Esophagus muscularis mucosa (tissue), 3 donors: ENCODE results near the gene ARL4C.

ENCODE experiments used
- CTCF ChIP-seq, 3 experiments: fragments of 200-600 bp in 2 of 3; fragments of 450-650 bp in 1 of 3; sonication (generic) in 2 of 3; IDR thresholded peaks; one replicate each; pipeline ENCODE4 v1.5.1; 2017 to 2019; ENCODE audit warnings: antibody characterized with exemption in 3 of 3, mild to moderate bottlenecking in 2 of 3, moderate library complexity in 1 of 3
- EP300 ChIP-seq: sonication (generic); formaldehyde crosslinking; IDR thresholded peaks from one replicate; pipeline ENCODE4 v1.6.1; 2017; ENCODE audit warnings: antibody characterized with exemption

GRCh38 chr2:234459401-234460009 is 37.4 kb downstream of the ARL4C start:
- TF ChIP-seq EP300: no peak
- TF ChIP-seq CTCF (IDR thresholded peaks at IDR 0.05): no peak
